GM23338 (cell line): ENCODE results near the gene KRTAP10-10. TPM values are rescaled to one million over a fixed set of nuclear protein-coding genes. Genes with fewer than 3 reads are reported as not detected.

ENCODE experiments used
- ATAC-seq: fragments of 200-7000 bp; cut with Tn5 transposase; 3 replicates; pipeline ENCODE4 v1.9.1; 2020
- DNase-seq: peaks from one replicate; pipeline ENCODE4 v3.0.0-alpha.2; 2015; ENCODE audit warnings: low spot score
- H2AFZ ChIP-seq: fragments of 200-600 bp; sonication (generic); 2 replicates; pipeline ENCODE4 v1.8.0; 2016; ENCODE audit warnings: antibody characterized with exemption, mild to moderate bottlenecking, moderate library complexity
- H3F3A ChIP-seq: fragments of 200-600 bp; sonication (generic); replicated peaks from 2 replicates; pipeline ENCODE4 v1.8.0; 2017; ENCODE audit warnings: antibody characterized with exemption, mixed run types, low read depth
- H3K27ac ChIP-seq: fragments of 200-600 bp; sonication (generic); 2 replicates; pipeline ENCODE4 v1.6.1; 2016; ENCODE audit warnings: low read depth
- H3K27me3 ChIP-seq: fragments of 200-600 bp; sonication (generic); 2 replicates; pipeline ENCODE4 v1.8.0; 2016; ENCODE audit warnings: mild to moderate bottlenecking, mixed run types, moderate library complexity; ENCODE audit not compliant: insufficient read depth
- H3K36me3 ChIP-seq: fragments of 200-600 bp; sonication (generic); 2 replicates; pipeline ENCODE4 v1.8.0; 2016; ENCODE audit warnings: mild to moderate bottlenecking; ENCODE audit not compliant: insufficient read depth
- H3K4me1 ChIP-seq: fragments of 200-600 bp; sonication (generic); 2 replicates; pipeline ENCODE4 v1.8.0; 2016; ENCODE audit warnings: mild to moderate bottlenecking, moderate library complexity; ENCODE audit not compliant: insufficient read depth
- H3K4me2 ChIP-seq: fragments of 200-600 bp; sonication (generic); 2 replicates; pipeline ENCODE4 v1.7.1; 2017; ENCODE audit warnings: mixed run types
- H3K4me3 ChIP-seq: fragments of 200-600 bp; sonication (generic); 2 replicates; pipeline ENCODE4 v1.6.1; 2016; ENCODE audit warnings: mixed run types
- H3K79me2 ChIP-seq: fragments of 200-600 bp; sonication (generic); replicated peaks from 2 replicates; pipeline ENCODE4 v1.8.0; 2017; ENCODE audit warnings: mild to moderate bottlenecking; ENCODE audit not compliant: insufficient read depth
- H3K9me2 ChIP-seq: fragments of 200-600 bp; sonication (generic); 2 replicates; pipeline ENCODE4 v1.8.0; 2017; ENCODE audit not compliant: insufficient read depth
- H4K20me1 ChIP-seq: fragments of 200-600 bp; sonication (generic); replicated peaks from 2 replicates; pipeline ENCODE4 v1.8.0; 2017; ENCODE audit warnings: mild to moderate bottlenecking; ENCODE audit not compliant: insufficient read depth
- H3K27ac Mint-ChIP-seq: 2 replicates; pipeline ENCODE4 v1.8.0; 2020; ENCODE audit warnings: inconsistent platforms, mild to moderate bottlenecking, moderate library complexity, mixed read lengths
- H3K27me3 Mint-ChIP-seq: 3 replicates; pipeline ENCODE4 v1.8.0; 2022; ENCODE audit warnings: low read depth, mild to moderate bottlenecking, moderate library complexity, mixed read lengths, inconsistent platforms; ENCODE audit not compliant: insufficient read depth, poor library complexity
- H3K36me3 Mint-ChIP-seq: 3 replicates; pipeline ENCODE4 v1.8.0; 2021; ENCODE audit warnings: low read depth, mild to moderate bottlenecking, inconsistent platforms, moderate library complexity, mixed read lengths
- H3K4me1 Mint-ChIP-seq: 3 replicates; pipeline ENCODE4 v1.8.0; 2020; ENCODE audit warnings: mild to moderate bottlenecking, inconsistent platforms, mixed read lengths
- H3K4me3 Mint-ChIP-seq: 3 replicates; pipeline ENCODE4 v1.8.0; 2021; ENCODE audit warnings: moderate library complexity, mild to moderate bottlenecking, inconsistent platforms, mixed read lengths
- H3K9me3 Mint-ChIP-seq: 3 replicates; pipeline ENCODE4 v1.8.0; 2020; ENCODE audit warnings: moderate library complexity, mild to moderate bottlenecking, inconsistent platforms, mixed read lengths
- CREB1 ChIP-seq: fragments of 250-450 bp; sonication (Bioruptor Pico); IDR thresholded peaks from 2 replicates; pipeline ENCODE4 v1.5.0; 2020; ENCODE audit warnings: low read depth, mild to moderate bottlenecking, moderate library complexity
- CTCF ChIP-seq, 2 experiments: fragments of 200-600 bp in 1 of 2; sonication (generic) in 1 of 2; conservative IDR thresholded peaks; 2 replicates each; pipeline versions ENCODE4 v1.5.1 to v1.6.1; 2016 to 2017; ENCODE audit warnings: antibody characterized with exemption in 2 of 2, low read depth in 2 of 2, mild to moderate bottlenecking in 2 of 2, moderate library complexity in 1 of 2
- ETS1 ChIP-seq: IDR thresholded peaks from 2 replicates; pipeline ENCODE4 v1.6.1; 2016; ENCODE audit warnings: antibody characterized with exemption
- EZH2 ChIP-seq: fragments of 200-600 bp; sonication (generic); IDR thresholded peaks from one replicate; pipeline ENCODE4 v1.8.0; 2017; ENCODE audit warnings: antibody characterized with exemption, mild to moderate bottlenecking, low read depth; ENCODE audit not compliant: unreplicated experiment
- NANOG ChIP-seq: IDR thresholded peaks from 2 replicates; pipeline ENCODE4 v1.6.1; 2016; ENCODE audit warnings: antibody characterized with exemption, borderline replicate concordance
- POLR2AphosphoS5 ChIP-seq: IDR thresholded peaks from 2 replicates; pipeline ENCODE4 v1.6.1; 2016; ENCODE audit warnings: antibody characterized with exemption, low read depth
- REST ChIP-seq: IDR thresholded peaks from one replicate; pipeline ENCODE4 v1.6.1; 2018; ENCODE audit warnings: antibody characterized with exemption; ENCODE audit not compliant: unreplicated experiment
- STAT1 ChIP-seq: IDR thresholded peaks from one replicate; pipeline ENCODE4 v1.6.1; 2016; ENCODE audit warnings: antibody characterized with exemption; ENCODE audit not compliant: unreplicated experiment
- ZNF331 ChIP-seq: fragments of 250-450 bp; sonication (Bioruptor Pico); IDR thresholded peaks from 2 replicates; pipeline ENCODE4 v1.5.0; 2020; ENCODE audit warnings: low read depth, mild to moderate bottlenecking, moderate library complexity
- ZNF462 ChIP-seq: fragments of 250-450 bp; sonication (Bioruptor Pico); IDR thresholded peaks from 2 replicates; pipeline ENCODE4 v1.5.0; 2020; ENCODE audit warnings: mild to moderate bottlenecking, moderate library complexity
- polyA plus RNA-seq: library from polyadenylated mRNA; unstranded; fragments of >200 nt; fragmentation: Nextera tagmentation; extraction: Ambion mirVana; gene quantifications from 2 replicates; pipeline ENCODE4 v1.2.1, GENCODE V29; 2016
- total RNA-seq: library from RNA; depleted of rRNA; stranded (reverse); fragments of >200 nt; shearing (Covaris generic); gene quantifications from 2 replicates; pipeline ENCODE4 v1.2.3, GENCODE V29; 2014

The KRTAP10-10 gene
- total and polyA plus RNA-seq, 2 experiments from 2014 or later, result not detected

GRCh38 chr21:44630440-44630839, 6.7 kb upstream of the KRTAP10-10 start:
- no peaks in the 10 kb centered on the region for H3K4me1 Mint-ChIP-seq
- Histone ChIP-seq H3F3A (no peaks in the 10 kb centered on the region), H3K9me2 (no peaks in the 10 kb centered on the region), H3K27me3 (no peaks in the 10 kb centered on the region), H3K4me1 (no peaks in the 10 kb centered on the region), H2AFZ (no peak overlapping the region), H3K36me3 (0 out of 2 replicates have a peak, but pooled peaks cover 6% of the 10 kb centered on the region), H3K27ac (no peak overlapping the region), H3K4me3 (no peak overlapping the region), H4K20me1 (no peaks in the 10 kb centered on the region), H3K79me2 (no peaks in the 10 kb centered on the region), H3K4me2 (no peak overlapping the region)
- H3K27me3 Mint-ChIP-seq, result peaks cover 7% of the 10 kb centered on the region
- H3K9me3 Mint-ChIP-seq, result peaks cover 20% of the 10 kb centered on the region
- H3K4me3 Mint-ChIP-seq, result no peak overlapping the region
- no peak for TF ChIP-seq ZNF462 (CRISPR knock-in tag)
- TF ChIP-seq ZNF331 (CRISPR knock-in tag), result no peak
- TF ChIP-seq EZH2, result no peak
- TF ChIP-seq REST, result no peak
- no peak for TF ChIP-seq STAT1
- no peak for TF ChIP-seq ETS1
- TF ChIP-seq POLR2AphosphoS5, result no peak
- TF ChIP-seq CTCF (conservative IDR thresholded peaks at IDR 0.05; ENCODE audit: low read depth in 2 of 2), result no peak
- no peak for TF ChIP-seq CREB1 (CRISPR knock-in tag)
- no peak for TF ChIP-seq NANOG
- no peak overlapping the region for H3K27ac Mint-ChIP-seq
- no peak for ATAC-seq
- H3K36me3 Mint-ChIP-seq, result peaks cover 7% of the 10 kb centered on the region
- no peak for DNase-seq
